ENCODE data around the gene POMP.
A peak's percentile ranks its signal among the peaks of the same experiment; 100 is the strongest.
"Not testable (repeated sequence)": the region's sequence is repeated elsewhere in the genome, so short reads cannot be mapped to it uniquely, and the experiment has no call there.

Gene POMP

GRCh38 chr13:28666897-28667488 lies 8.1 kb downstream of the POMP start:
- no peak overlapping the region for H3K4me3 ChIP-seq (ENCODE audit: low read length)
- H3K4me1 ChIP-seq (ENCODE audit: control insufficient read depth, insufficient read depth, low read length), result no peaks in the 10 kb centered on the region
- WGBS (ENCODE audit: insufficient coverage, insufficient read length), result no CpG with 5 or more reads among the region's 9 CpGs
- no peak overlapping the region for H3K27ac ChIP-seq (ENCODE audit: low read length)
- H3K36me3 ChIP-seq (ENCODE audit: control insufficient read depth, insufficient read depth, low read length), result peaks cover 26% of the 10 kb centered on the region; the same call in 1 of the 2 replicates
- H3K27me3 ChIP-seq (ENCODE audit: control insufficient read depth, insufficient read depth, low read length), result no peaks in the 10 kb centered on the region
- H3K9me3 ChIP-seq (ENCODE audit: control insufficient read depth, insufficient read depth, low read length), result no peaks in the 10 kb centered on the region
- no peak for DNase-seq (ENCODE audit: low read depth, low spot score)

- DNase-seq (ENCODE audit: low read depth, low spot score), result no peak
- no peaks in the 10 kb centered on the region for H3K4me1 ChIP-seq (ENCODE audit: control insufficient read depth, insufficient read depth, low read length)
- H3K27me3 ChIP-seq (ENCODE audit: control insufficient read depth, insufficient read depth, low read length), result no peaks in the 10 kb centered on the region
- peaks cover 30% of the 10 kb centered on the region; the same call in 1 of the 2 replicates for H3K36me3 ChIP-seq (ENCODE audit: control insufficient read depth, insufficient read depth, low read length)
- H3K9me3 ChIP-seq (ENCODE audit: control insufficient read depth, insufficient read depth, low read length), result no peaks in the 10 kb centered on the region
- H3K27ac ChIP-seq (ENCODE audit: low read length), result no peak overlapping the region
- no peak overlapping the region for H3K4me3 ChIP-seq (ENCODE audit: low read length)
Measured at GRCh38 chr13:28671126-28671792, 12.3 kb downstream of the POMP start.

DNA sequence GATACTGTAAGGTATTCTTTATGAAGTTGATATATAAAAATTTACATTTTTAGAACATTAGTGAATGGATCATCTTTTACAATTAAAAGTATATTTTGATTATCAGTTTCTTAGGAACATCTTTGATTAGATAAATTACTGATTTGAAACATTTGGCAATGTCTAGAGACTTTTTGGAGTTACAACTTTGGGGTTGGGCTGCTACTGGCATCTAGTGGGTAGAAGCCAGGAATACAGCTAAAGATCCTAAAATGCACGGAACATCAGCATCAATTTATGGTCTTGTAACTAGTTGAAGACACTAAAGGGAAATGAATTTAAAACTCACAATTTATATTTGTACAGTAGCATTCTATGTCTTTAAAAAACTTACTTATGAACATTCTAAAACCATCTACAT lies 19.9 kb downstream of the POMP start:
- no CpG with 5 or more reads among the region's 1 CpG for WGBS (ENCODE audit: insufficient coverage, insufficient read length)
- no peak overlapping the region for H3K4me3 ChIP-seq (ENCODE audit: low read length)
- H3K27ac ChIP-seq (ENCODE audit: low read length), result no peak overlapping the region
- no peaks in the 10 kb centered on the region for H3K27me3 ChIP-seq (ENCODE audit: control insufficient read depth, insufficient read depth, low read length)
- peaks cover 3% of the 10 kb centered on the region; the same call in 1 of the 2 replicates for H3K36me3 ChIP-seq (ENCODE audit: control insufficient read depth, insufficient read depth, low read length)
- DNase-seq (ENCODE audit: low read depth, low spot score), result no peak
- no peaks in the 10 kb centered on the region for H3K4me1 ChIP-seq (ENCODE audit: control insufficient read depth, insufficient read depth, low read length)
- no peaks in the 10 kb centered on the region for H3K9me3 ChIP-seq (ENCODE audit: control insufficient read depth, insufficient read depth, low read length)

- Histone ChIP-seq H3K27me3 (ENCODE audit: control insufficient read depth, insufficient read depth, low read length) (no peaks in the 10 kb centered on the region), H3K9me3 (ENCODE audit: control insufficient read depth, insufficient read depth, low read length) (no peaks in the 10 kb centered on the region), H3K4me1 (ENCODE audit: control insufficient read depth, insufficient read depth, low read length) (peaks cover 3% of the 10 kb centered on the region), H3K27ac (ENCODE audit: low read length) (no peak overlapping the region), H3K4me3 (ENCODE audit: low read length) (no peak overlapping the region), H3K36me3 (ENCODE audit: control insufficient read depth, insufficient read depth, low read length) (peaks cover 3% of the 10 kb centered on the region; the same call in 1 of the 2 replicates)
- WGBS (ENCODE audit: insufficient coverage, insufficient read length), result no CpG with 5 or more reads among the region's 1 CpG
- no peak for DNase-seq (ENCODE audit: low read depth, low spot score)
Measured at GRCh38 chr13:28679628-28680027, 20.7 kb downstream of the POMP start.

GRCh38 chr13:28680541-28680940 lies 21.6 kb downstream of the POMP start:
- Histone ChIP-seq H3K27ac (ENCODE audit: low read length) (no peak overlapping the region), H3K9me3 (ENCODE audit: control insufficient read depth, insufficient read depth, low read length) (no peaks in the 10 kb centered on the region), H3K4me1 (ENCODE audit: control insufficient read depth, insufficient read depth, low read length) (peaks cover 6% of the 10 kb centered on the region), H3K4me3 (ENCODE audit: low read length) (no peak overlapping the region), H3K36me3 (ENCODE audit: control insufficient read depth, insufficient read depth, low read length) (no peaks in the 10 kb centered on the region; the same call in 1 of the 2 replicates), H3K27me3 (ENCODE audit: control insufficient read depth, insufficient read depth, low read length) (no peaks in the 10 kb centered on the region)
- no peak for DNase-seq (ENCODE audit: low read depth, low spot score)
- no CpG with 5 or more reads among the region's 2 CpGs for WGBS (ENCODE audit: insufficient coverage, insufficient read length)

- DNase-seq (ENCODE audit: low read depth, low spot score); H3K4me3 ChIP-seq (ENCODE audit: low read length); H3K27ac ChIP-seq (ENCODE audit: low read length); H3K9me3 ChIP-seq (ENCODE audit: control insufficient read depth, insufficient read depth, low read length); H3K27me3 ChIP-seq (ENCODE audit: control insufficient read depth, insufficient read depth, low read length); H3K36me3 ChIP-seq (ENCODE audit: control insufficient read depth, insufficient read depth, low read length); H3K4me1 ChIP-seq (ENCODE audit: control insufficient read depth, insufficient read depth, low read length): not testable (repeated sequence)
- no CpG with 5 or more reads among the region's 8 CpGs for WGBS (ENCODE audit: insufficient coverage, insufficient read length)
Measured at GRCh38 chr13:28683169-28683568, 24.2 kb downstream of the POMP start.

GRCh38 chr13:28684257-28684656 lies 25.3 kb downstream of the POMP start:
- no peak overlapping the region for H3K27ac ChIP-seq (ENCODE audit: low read length)
- WGBS (ENCODE audit: insufficient coverage, insufficient read length), result no CpG with 5 or more reads among the region's 7 CpGs
- DNase-seq (ENCODE audit: low read depth, low spot score), result peak; percentile 74
- peaks cover 6% of the 10 kb centered on the region for H3K4me1 ChIP-seq (ENCODE audit: control insufficient read depth, insufficient read depth, low read length)
- H3K27me3 ChIP-seq (ENCODE audit: control insufficient read depth, insufficient read depth, low read length), result no peaks in the 10 kb centered on the region
- no peaks in the 10 kb centered on the region for H3K9me3 ChIP-seq (ENCODE audit: control insufficient read depth, insufficient read depth, low read length)
- H3K36me3 ChIP-seq (ENCODE audit: control insufficient read depth, insufficient read depth, low read length), result no peaks in the 10 kb centered on the region
- no peak overlapping the region for H3K4me3 ChIP-seq (ENCODE audit: low read length)

GRCh38 chr13:28685114-28685513 lies 26.2 kb downstream of the POMP start:
- no CpG with 5 or more reads among the region's 12 CpGs for WGBS (ENCODE audit: insufficient coverage, insufficient read length)
- Histone ChIP-seq H3K27ac (ENCODE audit: low read length) (no peak overlapping the region), H3K9me3 (ENCODE audit: control insufficient read depth, insufficient read depth, low read length) (no peaks in the 10 kb centered on the region), H3K4me3 (ENCODE audit: low read length) (no peak overlapping the region), H3K4me1 (ENCODE audit: control insufficient read depth, insufficient read depth, low read length) (peaks cover 6% of the 10 kb centered on the region), H3K36me3 (ENCODE audit: control insufficient read depth, insufficient read depth, low read length) (no peaks in the 10 kb centered on the region), H3K27me3 (ENCODE audit: control insufficient read depth, insufficient read depth, low read length) (no peaks in the 10 kb centered on the region)
- DNase-seq (ENCODE audit: low read depth, low spot score), result no peak

- H3K27ac ChIP-seq (ENCODE audit: low read length), result no peak overlapping the region
- H3K4me1 ChIP-seq (ENCODE audit: control insufficient read depth, insufficient read depth, low read length), result peaks cover 6% of the 10 kb centered on the region
- H3K27me3 ChIP-seq (ENCODE audit: control insufficient read depth, insufficient read depth, low read length), result no peaks in the 10 kb centered on the region
- H3K9me3 ChIP-seq (ENCODE audit: control insufficient read depth, insufficient read depth, low read length), result no peaks in the 10 kb centered on the region
- no peaks in the 10 kb centered on the region for H3K36me3 ChIP-seq (ENCODE audit: control insufficient read depth, insufficient read depth, low read length)
- DNase-seq (ENCODE audit: low read depth, low spot score), result no peak
- H3K4me3 ChIP-seq (ENCODE audit: low read length), result no peak overlapping the region
- WGBS (ENCODE audit: insufficient coverage, insufficient read length), result no CpG with 5 or more reads among the region's 3 CpGs
Measured at GRCh38 chr13:28685892-28686291, 27.0 kb downstream of the POMP start.

DNA sequence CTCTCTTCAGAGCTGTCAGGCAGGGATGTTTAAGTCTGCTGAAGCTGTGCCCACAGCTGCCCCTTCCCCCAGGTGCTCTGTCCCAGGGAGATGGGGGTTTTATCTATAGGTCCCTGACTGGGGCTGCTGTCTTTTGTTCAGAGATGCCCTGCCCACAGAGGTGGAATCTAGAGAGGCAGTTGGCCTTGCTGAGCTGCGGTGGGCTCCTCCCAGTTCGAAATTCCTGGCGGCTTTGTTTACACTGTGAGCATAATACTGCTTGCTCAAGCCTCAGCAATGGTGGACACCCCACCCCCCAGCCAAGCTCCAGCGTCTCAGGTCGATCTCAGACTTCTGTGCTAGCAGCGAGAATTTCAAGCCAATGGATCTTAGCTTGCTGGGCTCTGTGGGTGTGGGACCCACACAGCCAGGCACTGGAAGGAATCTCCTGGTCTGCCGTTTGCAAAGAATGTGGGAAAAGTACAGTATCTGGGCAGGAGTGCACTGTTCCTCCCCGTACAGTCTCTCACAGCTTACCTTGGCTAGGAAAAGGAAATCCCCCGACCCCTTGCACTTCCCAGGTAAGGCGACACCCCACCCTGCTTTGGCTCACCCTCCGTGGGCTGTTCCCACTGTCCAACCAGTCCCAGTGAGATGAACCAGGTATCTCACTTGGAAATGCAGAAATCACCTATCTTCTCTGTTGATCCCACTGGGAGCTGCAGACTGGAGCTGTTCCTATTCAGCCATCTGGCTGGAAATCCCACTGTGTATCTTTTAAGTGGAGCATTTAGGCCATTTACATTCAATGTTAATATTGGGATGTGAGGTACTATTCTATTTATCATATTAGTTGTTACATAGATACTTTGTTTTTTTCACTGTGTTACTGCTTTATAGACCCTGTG lies 34.9 kb downstream of the POMP start:
- no CpG with 5 or more reads among the region's 11 CpGs for WGBS (ENCODE audit: insufficient coverage, insufficient read length)
- not testable (repeated sequence) for H3K4me3 ChIP-seq (ENCODE audit: low read length); H3K4me1 ChIP-seq (ENCODE audit: control insufficient read depth, insufficient read depth, low read length); H3K27ac ChIP-seq (ENCODE audit: low read length); H3K27me3 ChIP-seq (ENCODE audit: control insufficient read depth, insufficient read depth, low read length); H3K36me3 ChIP-seq (ENCODE audit: control insufficient read depth, insufficient read depth, low read length); DNase-seq (ENCODE audit: low read depth, low spot score); H3K9me3 ChIP-seq (ENCODE audit: control insufficient read depth, insufficient read depth, low read length)

Data from iPS DF 6.9 (cell line).